Fibroblast of mammary gland (primary cell): ENCODE results near the gene TMEM131.

Experiments
- DNase-seq: peaks from one replicate; pipeline ENCODE4 v3.0.0-alpha.2; 2010; ENCODE audit warnings: low read depth
- H3K4me3 ChIP-seq: 2 replicates; pipeline ENCODE4 v1.5.1; 2011; ENCODE audit warnings: low read depth, mild to moderate bottlenecking, low read length, moderate library complexity; ENCODE audit not compliant: control insufficient read depth
- TF ChIP-seq, protein P1 (sequence below): conservative IDR thresholded peaks from 2 replicates; pipeline ENCODE4 v1.5.1; 2011; ENCODE audit warnings: low read depth, low read length, inconsistent platforms; ENCODE audit not compliant: control insufficient read depth, insufficient read depth

The TMEM131 gene

DNA sequence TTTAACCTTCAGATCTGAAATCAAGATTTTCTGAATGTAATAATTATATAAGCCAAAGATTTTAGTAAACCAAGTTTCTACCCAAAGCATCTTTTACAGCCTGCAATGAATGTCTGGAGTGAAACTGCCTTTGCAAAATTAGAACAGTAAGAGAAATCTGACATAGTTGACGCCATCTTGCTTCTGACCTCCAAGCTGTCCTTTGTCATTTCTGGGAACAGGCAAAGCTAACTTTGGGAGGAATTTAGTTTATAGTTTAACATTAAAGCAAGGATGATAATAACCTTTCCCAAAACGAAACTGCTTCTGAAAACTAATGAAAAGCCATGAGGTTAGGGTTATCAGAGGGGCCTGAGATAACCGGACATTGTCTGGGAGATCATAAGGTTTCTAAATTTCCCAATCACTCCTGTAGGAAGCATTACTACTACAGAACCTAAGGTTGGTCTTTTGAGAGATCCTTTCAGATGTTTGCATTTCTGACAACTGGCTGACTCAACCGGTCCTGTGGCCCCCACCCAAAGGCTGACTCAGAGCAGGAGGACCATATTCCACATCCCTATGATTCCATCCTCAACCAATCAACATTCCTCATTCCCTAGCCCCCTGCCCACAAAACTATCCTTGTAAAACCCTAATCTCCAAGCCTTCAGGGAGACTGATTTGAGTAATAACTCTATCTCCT is 124.5 kb downstream of the TMEM131 start:
- TF ChIP-seq, protein P1, sequence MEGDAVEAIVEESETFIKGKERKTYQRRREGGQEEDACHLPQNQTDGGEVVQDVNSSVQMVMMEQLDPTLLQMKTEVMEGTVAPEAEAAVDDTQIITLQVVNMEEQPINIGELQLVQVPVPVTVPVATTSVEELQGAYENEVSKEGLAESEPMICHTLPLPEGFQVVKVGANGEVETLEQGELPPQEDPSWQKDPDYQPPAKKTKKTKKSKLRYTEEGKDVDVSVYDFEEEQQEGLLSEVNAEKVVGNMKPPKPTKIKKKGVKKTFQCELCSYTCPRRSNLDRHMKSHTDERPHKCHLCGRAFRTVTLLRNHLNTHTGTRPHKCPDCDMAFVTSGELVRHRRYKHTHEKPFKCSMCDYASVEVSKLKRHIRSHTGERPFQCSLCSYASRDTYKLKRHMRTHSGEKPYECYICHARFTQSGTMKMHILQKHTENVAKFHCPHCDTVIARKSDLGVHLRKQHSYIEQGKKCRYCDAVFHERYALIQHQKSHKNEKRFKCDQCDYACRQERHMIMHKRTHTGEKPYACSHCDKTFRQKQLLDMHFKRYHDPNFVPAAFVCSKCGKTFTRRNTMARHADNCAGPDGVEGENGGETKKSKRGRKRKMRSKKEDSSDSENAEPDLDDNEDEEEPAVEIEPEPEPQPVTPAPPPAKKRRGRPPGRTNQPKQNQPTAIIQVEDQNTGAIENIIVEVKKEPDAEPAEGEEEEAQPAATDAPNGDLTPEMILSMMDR, result no peak
- peak; percentile 88 for DNase-seq
- no peak overlapping the region for H3K4me3 ChIP-seq

DNA sequence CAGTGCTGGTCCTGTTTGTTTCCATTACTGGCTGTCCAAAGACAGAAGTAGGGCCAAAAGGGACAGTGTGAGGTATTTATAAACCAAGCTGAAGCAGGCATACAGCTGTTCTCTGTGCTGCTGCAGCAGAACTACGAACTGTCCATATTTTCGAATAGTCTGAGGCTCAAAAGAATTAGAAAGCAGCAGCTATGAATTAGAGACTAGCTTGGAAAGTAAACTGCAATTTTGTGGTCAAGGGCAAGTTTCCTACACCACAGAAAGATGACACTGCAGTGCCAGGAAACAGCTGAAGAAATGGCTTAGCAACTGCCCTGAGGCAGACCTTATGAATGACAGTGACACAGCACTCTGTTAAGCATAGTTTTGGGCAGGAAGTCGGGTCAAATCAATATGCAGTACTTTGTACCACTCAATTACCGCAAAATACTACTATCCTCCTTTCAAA is 125.3 kb downstream of the TMEM131 start:
- peak; percentile 90 for DNase-seq
- TF ChIP-seq, protein P1, result no peak
- H3K4me3 ChIP-seq, result no peak overlapping the region

DNA sequence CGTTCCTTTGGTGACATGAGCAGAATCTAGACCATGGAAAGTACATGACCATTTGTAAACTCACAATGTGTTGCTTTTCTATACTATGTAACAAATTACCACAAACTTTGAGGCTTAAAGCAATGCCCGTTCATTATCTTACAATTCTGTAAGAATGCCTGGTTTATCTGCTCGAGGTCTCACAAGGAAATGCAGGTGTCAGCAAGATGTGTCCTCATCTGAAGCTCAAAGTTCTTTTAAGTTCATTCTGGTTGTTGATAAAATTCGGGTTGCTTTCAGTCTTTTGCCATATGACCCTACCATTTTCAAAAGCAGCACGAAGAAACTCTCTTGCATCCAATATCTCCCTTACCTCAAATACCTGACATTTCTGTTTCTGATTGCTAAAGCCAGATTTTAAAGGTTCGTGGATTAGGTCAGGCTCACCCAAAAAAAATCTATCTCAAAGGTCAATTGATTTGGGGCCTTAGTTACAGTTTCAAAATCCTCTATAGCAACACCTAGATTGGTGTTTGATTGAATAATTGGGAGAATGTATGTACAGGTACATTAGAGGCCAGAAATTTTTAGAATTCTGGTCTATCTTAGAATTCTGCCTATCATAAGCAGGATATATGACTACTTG is 125.9 kb downstream of the TMEM131 start:
- DNase-seq, result no peak

DNA sequence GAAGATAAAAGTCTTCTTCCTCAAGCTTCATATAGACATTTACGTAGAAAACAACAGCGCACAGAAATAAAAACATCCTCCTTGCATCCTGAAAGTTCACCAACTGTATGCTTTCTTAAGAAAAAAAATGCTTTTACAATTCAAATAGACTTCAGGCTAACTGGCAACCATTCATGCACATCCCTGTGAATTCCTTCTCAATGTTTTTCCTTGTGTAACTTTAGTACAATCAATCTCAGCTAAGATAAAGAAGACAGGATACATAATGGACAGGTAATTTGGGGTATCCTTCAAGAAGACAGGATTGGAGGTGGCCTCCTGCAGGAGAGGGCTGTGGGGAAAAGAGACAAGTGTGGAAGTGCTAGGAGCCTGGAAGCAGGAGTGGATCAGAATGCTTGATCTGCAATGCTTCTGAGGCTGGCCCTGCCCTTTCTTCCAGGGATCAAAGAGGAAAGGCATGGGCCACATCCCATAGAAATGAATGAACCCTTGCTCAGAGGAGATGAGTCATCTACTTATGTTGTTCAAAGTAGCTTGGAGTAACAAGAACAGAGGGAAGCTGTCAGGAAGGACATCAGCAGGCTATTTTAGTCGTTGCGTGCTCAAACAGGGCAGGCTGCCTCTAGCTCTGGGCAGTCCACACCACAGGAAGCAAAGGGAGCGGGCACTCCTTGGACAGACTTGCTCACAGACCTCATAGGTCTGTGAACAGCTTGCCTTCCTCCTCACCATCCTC is 126.6 kb downstream of the TMEM131 start:
- H3K4me3 ChIP-seq, result no peak overlapping the region
- peak; percentile 95 for DNase-seq
- TF ChIP-seq, protein P1, result no peak

More for the DNA sequence above, 125.9 kb downstream of the TMEM131 start:
- TF ChIP-seq, protein P1, result no peak
- no peak overlapping the region for H3K4me3 ChIP-seq

DNA sequence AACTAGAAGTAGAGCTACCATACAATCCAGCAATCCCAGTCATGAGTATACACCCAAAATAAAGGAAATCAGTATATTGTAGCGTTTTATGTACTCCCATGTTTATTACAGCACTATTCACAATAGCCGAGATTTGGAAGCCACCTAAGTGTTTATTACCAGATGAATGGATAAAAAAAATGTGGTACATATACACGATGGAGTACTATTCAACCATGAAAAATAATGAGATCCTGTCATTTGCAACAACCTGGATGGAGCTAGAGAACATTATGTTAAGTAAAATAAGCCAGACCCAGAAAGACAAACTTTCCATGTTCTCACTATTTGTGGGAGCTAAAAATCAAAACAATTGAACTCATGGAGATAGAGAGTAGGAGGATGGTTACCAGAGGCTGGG is 131.9 kb downstream of the TMEM131 start:
- no peak for DNase-seq
- H3K4me3 ChIP-seq, result no peak overlapping the region
- TF ChIP-seq, protein P1, result no peak

DNA sequence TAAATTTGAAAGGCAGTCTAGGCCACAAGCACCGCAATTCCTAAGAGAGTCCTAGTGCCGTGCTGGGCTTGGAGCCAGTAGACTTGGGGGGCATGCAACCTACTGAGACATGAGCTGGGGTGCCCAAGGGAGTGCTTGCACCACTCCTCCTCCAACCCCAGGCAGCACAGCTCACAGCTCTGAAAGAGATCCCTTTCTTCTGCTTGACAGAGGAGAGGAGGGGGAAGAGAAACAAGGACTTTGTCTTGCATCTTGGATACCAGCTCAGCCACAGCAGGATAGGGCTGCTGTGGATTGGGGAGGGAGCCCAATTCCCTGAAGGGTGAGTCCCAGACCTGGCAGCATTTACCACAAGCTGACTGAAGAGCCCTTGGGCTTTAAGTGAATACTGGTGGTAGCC is 134.6 kb downstream of the TMEM131 start:
- H3K4me3 ChIP-seq, result no peak overlapping the region
- TF ChIP-seq, protein P1, result no peak
- DNase-seq, result no peak
